Cerebellar nuclear complex (tissue), 1 donor: ENCODE results near the gene H2BK1.

Experiments
- DNase-seq, 2 experiments: peaks; one replicate each; lab custom pipeline; 2025; lab: John Stamatoyannopoulos, UW

The H2BK1 gene

GRCh38 chr7:151232091-151232916 is 22.0 kb upstream of the H2BK1 start, which contains the start of gene CHPF2:
Gene CHPF2 (plus strand): TSS chr7:151232483. CDS start chr7:151234012, 1,529 bp downstream.
- peak; percentile 13 to 68 for DNase-seq

DNA sequence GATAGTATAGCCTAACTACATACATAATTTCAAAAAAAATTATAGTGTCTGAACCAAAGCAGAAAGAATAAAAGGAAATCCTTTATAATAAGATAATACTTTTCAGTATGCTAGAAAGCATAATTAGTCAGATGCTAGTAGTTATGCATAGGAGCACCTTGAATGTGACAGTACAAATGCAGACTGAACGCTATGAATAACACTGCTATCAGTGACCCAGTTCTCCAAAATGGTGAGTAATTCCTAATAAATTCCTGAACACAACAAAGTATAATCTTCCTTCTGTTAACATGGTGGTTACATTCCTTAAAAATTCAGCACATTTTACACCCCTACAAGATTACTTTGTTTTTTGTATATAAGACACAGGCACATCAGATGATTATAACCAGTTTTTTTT is 20.8 kb upstream of the H2BK1 start:
- DNase-seq: no peak

- DNase-seq: no peak
These were observed 19.0 kb upstream of the H2BK1 start for GRCh38 chr7:151229249-151229648.

- DNase-seq: no peak
These were observed 18.0 kb upstream of the H2BK1 start for GRCh38 chr7:151228024-151228866.

DNA sequence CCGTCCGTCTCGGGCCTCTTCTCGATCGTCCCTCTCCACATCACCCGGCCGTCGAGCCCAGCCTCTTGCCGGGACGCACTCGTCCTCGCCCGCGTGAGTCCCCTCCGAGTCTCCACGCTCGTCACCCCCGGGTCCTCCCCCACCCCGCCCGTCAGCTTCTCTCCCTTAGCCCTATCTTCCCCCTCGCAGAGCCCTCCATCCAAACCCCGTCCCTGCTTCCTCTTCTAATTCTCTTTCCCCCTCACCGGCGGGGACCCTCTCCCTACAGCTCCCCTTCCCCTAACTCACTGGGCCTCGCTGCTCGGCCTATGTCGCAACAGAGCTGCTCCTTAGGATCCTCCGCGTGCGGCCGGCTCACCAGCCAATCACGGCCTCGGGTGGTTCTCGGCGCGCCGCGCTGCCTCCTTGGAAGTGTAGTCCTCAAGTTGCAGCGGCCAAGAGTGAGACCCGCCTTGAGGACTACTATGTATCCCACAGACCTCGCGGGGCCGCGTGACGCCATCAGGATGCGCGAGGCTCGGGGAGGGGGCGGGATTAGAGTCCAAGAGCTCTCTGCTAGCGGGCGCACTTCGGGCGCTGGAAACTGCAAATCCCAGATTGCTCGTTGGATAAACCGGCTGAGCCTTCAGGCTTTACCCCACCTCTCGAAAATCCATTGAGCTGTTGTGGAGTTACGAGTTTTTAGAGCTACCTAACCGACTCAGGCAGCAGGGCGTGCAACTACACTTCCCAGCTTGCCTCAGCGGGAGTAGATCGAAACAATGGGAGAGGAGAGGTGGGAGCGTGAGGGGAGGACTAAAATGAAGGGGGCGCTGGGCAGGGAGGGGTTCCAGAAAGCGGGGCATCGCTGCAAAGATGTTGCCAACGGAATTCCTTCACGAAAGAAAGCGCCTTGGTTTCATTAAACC is 16.8 kb upstream of the H2BK1 start, which contains the start of gene ABCF2:
ABCF2 (minus strand) TSS at position 331 of the 908 bp plus-strand sequence. CDS start 747 bp downstream, outside the sequence.
- DNase-seq: peak; percentile 83 to 87

GRCh38 chr7:151226560-151226874 is 16.2 kb upstream of the H2BK1 start:
- no peak for DNase-seq

- no peak for DNase-seq
These were observed 15.7 kb upstream of the H2BK1 start for GRCh38 chr7:151225948-151226510.

GRCh38 chr7:151223728-151224127 is 13.4 kb upstream of the H2BK1 start:
- DNase-seq: no peak

DNA sequence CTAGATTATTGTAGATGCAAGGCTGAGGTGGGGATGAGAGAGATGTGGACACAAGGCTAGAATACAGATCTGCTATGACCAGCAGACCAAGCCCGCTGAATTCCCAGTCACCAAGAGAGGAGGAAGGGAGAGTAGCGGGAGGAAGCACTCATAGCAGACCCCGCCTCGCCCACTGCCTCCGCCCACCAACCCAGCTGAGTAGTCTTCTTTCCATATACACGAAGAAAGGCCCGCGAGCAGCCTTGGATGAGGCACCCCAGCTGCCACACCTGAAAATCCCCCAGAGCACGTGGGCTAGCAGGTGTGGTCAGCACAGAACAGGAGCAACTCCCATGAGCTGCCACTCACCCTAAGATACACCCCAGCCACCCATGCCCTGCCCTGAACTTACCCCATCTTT is 7.9 kb upstream of the H2BK1 start:
- no peak for DNase-seq

GRCh38 chr7:151215396-151215795 is 5.1 kb upstream of the H2BK1 start:
- no peak for DNase-seq

DNA sequence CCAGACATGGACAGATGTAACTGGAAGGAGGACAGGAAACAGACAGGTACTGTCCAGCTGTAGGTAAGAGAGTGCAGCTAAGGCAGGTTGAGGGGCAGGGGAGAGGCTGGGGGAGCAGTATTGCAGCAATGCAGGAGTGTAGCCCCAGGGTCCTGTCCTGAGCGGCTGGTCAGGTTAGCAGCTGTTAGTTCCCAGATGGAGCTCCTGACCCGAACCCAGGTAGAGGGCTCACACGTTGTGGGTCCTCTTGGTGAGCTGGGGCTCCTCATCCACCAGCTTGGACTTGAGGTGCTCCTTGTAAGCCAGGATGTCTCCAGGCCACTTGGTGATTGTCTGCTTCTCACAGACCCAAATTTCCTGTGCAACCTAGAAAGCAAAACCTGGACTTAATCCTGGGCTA is 3.5 kb upstream of the H2BK1 start:
- DNase-seq: no peak

GRCh38 chr7:151212626-151213025 is 2.3 kb upstream of the H2BK1 start:
- DNase-seq: no peak

DNA sequence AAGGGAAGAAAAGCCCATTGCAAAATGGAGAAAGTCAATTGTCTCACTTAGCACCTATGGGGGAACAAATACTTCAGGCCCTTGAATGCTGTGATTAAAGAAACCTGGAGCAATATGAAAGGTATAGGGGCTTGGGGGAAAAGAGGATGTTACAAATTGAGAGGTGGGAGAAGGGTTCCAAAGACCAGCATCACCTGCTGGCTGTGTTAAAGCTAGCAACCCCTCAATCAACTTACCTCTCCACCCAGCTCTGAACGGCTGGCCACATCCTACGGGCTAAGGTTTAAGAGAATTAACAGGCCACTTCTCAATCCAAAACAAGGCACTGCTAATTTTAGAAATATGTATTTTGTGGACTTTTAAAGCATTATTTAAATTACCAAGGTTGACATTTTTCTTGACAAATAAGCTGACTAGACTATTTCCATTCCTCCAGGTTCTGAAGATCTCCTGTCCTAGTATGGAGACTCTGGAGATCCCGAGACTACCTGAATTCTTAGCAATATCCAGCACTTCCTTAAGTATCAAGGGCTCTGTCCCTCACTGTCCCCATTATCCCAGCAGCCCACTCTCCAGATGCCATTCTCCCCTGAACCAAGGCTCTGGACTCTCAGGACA is 976 bp upstream of the H2BK1 start:
- DNase-seq: no peak

GRCh38 chr7:151209588-151209987 is 700 bp downstream of the H2BK1 start:
- no peak for DNase-seq

DNA sequence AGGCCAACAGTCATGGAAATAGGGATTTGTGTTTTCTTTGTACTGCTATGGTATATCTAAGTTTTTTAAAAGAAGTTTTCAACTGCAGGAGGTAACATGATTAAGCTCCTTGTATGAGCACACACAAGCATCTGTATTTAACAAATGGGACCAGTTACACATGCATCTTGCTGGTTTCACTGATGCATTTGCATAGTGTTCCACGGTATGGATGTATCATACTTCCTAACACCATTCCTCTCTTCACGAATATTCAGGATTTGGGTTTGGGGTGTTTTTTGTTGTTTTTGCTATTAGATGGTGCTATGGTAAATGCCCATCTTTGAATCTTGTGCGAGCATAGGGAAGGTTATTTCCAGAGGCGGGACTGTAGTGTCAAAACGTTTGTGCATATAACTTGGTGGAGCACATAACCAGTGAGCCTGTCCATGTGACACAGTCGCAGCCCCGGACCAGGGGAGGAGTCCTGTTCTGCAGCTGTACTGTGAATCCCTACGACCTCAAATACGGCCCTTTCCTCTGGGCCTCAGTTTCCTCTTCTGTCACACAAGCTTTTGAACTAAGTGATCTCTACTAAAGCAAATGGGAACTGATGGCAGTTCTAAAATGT is 1.9 kb downstream of the H2BK1 start:
- DNase-seq: no peak

GRCh38 chr7:151207804-151208203 is 2.5 kb downstream of the H2BK1 start:
- no peak for DNase-seq

DNA sequence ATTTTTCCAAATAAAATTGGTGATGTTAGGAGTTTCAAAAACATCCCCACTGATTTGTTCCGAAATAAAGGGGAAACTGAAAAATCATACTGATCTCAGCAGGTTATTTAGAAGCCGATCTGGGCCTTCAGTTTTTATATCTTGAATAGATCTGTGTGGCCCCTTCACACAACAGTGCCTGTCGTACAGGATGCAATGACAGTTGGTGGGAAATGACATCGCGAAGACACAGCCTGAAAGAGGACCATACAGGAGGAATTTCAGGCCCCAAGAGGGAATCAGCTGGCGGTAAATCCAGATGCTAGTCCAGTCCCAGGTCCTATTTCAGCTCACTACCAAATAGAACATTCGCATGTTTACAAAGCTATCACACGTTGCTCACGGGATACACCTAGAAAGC is 3.0 kb downstream of the H2BK1 start:
- no peak for DNase-seq

- DNase-seq: no peak
These were observed 3.4 kb downstream of the H2BK1 start for GRCh38 chr7:151206914-151207313.

DNA sequence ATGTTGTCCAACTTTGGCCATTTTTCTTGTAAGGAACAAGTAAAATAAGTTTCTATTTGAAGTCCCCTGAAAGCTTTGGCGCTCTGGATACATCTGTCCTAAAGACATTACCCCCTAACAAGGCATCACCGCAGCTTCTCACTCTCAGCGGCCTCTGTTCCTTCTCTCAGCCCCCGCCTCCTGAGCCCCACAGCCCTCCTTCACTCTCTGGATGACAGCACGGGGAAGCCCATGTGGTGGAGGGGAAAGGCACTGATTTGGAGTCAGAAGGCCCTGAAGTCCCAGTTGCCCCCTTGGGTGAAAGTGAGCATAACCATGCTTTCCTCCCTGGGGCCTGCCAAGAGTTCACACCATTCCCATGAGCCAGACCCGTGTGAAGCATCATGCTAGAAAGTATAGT is 4.6 kb downstream of the H2BK1 start:
- DNase-seq: no peak

DNA sequence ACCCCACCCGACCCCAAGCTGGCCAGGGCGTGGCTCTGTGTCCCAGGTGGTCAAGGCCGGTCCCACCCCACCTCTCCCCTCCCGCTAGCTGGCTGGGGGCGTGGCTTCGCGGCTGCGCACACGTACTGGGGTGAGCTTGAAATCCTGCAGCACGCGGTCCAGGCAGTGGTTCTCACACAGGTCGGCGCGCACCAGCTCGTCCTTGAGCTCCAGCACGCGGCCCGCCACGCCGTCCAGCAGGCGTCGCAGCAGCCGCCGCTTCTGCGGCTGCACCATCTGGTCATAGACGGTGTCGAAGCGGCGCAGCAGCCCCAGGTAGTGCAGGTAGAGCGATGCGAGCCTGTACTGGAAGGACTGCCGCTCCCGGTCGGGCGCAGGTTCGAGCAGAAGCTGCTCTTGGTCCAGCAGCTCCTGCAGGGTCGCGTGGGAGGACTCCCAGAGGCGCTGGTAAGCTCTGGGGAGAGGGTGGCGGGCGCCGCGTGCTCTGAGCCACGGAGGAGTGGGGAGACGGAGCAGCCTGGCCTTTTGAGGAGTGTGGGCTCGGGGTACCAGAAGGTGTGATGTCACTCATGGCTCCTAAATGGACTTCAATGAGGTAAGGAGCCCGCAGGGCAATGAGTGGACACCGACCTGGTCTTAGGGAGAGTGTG is 5.8 kb downstream of the H2BK1 start:
- DNase-seq: no peak
